GM12878 (cell line): ENCODE measurements around the gene POLR3G. TPM values are rescaled to one million over a fixed set of nuclear protein-coding genes. Genes with fewer than 3 reads are reported as not detected.

Experiments
- ATAC-seq: fragments of 200-7000 bp; cut with Tn5 transposase; 3 replicates; pipeline ENCODE4 v1.9.1; 2020; ENCODE audit warnings: mild to moderate bottlenecking, moderate library complexity
- BruUV-seq: library from RNA; stranded (reverse); fragments of 400-500 nt; replicated peaks from 2 replicates; lab custom pipeline; 2021; lab: Mats Ljungman, UMichigan
- CTCF ChIA-PET: fragments of 300-600 bp; sonication (Branson Sonifier 250); formaldehyde crosslinking; extraction: SDS; loops from one replicate; lab custom pipeline; 2021; ENCODE audit warnings: inconsistent platforms; lab: Yijun Ruan, JAX
- POLR2A ChIA-PET: fragments of 350-600 bp; formaldehyde crosslinking; extraction: SDS; loops from one replicate; lab custom pipeline; 2021; ENCODE audit warnings: inconsistent platforms; lab: Charles Lee
- RAD21 ChIA-PET: fragments of 300-600 bp; sonication (Branson Sonifier 250); formaldehyde crosslinking; loops from one replicate; lab custom pipeline; 2023; ENCODE audit warnings: antibody characterized with exemption; ENCODE audit not compliant: unreplicated experiment; lab: Charles Lee
- SMC1A ChIA-PET: fragments of 300-600 bp; sonication (Branson Sonifier 250); formaldehyde crosslinking; loops from one replicate; lab custom pipeline; 2023; ENCODE audit not compliant: unreplicated experiment, uncharacterized antibody; lab: Charles Lee
- DNase-seq: peaks from one replicate; pipeline ENCODE4 v3.0.0-alpha.2; 2011; ENCODE audit warnings: low read depth, low spot score
- FAIRE-seq: peaks from 3 replicates; lab custom pipeline; 2011; peaks lifted over from hg19 to GRCh38; lab: Jason Lieb, UNC
- H2AFZ ChIP-seq: 2 replicates; pipeline ENCODE4 v1.6.0; 2011; ENCODE audit warnings: low read depth, low read length, control low read depth; ENCODE audit not compliant: control insufficient read depth
- H3K27ac ChIP-seq: 2 replicates; pipeline ENCODE4 v1.5.1; 2011; ENCODE audit warnings: control low read depth; ENCODE audit not compliant: control insufficient read depth, insufficient read depth
- H3K27me3 ChIP-seq, 2 experiments: replicated peaks in 1 of 2; 2 replicates each; pipeline versions ENCODE4 v1.6.0 to v1.6.1; 2011; ENCODE audit warnings: low read length in 1 of 2; ENCODE audit not compliant: control insufficient read depth in 2 of 2, insufficient read depth in 2 of 2
- H3K36me3 ChIP-seq, 2 experiments: 2 replicates each; pipeline ENCODE4 v1.5.1; 2011; ENCODE audit warnings: low read length in 1 of 2; ENCODE audit not compliant: control insufficient read depth in 2 of 2, insufficient read depth in 2 of 2
- H3K4me1 ChIP-seq: 2 replicates; pipeline ENCODE4 v1.6.1; 2011; ENCODE audit warnings: mild to moderate bottlenecking, low read length, moderate library complexity, mixed read lengths; ENCODE audit not compliant: control insufficient read depth, insufficient read depth
- H3K4me2 ChIP-seq: 2 replicates; pipeline ENCODE4 v1.6.0; 2011; ENCODE audit warnings: control low read depth; ENCODE audit not compliant: control insufficient read depth, insufficient read depth
- H3K4me3 ChIP-seq: fragments of 200-600 bp; sonication (generic); 2 replicates; pipeline ENCODE4 v1.5.1; 2016
- H3K79me2 ChIP-seq: 2 replicates; pipeline ENCODE4 v1.6.0; 2011; ENCODE audit warnings: low read length; ENCODE audit not compliant: control insufficient read depth, insufficient read depth
- H3K9ac ChIP-seq: 2 replicates; pipeline ENCODE4 v1.8.0; 2011; ENCODE audit warnings: low read length, control low read depth, mixed read lengths; ENCODE audit not compliant: control insufficient read depth, insufficient read depth
- H3K9me3 ChIP-seq: replicated peaks from 3 replicates; pipeline ENCODE4 v1.5.1; 2011; ENCODE audit warnings: mild to moderate bottlenecking, low read length; ENCODE audit not compliant: control insufficient read depth, insufficient read depth
- H4K20me1 ChIP-seq: 2 replicates; pipeline ENCODE4 v1.6.0; 2011; ENCODE audit not compliant: control insufficient read depth, insufficient read depth
- BCL11A ChIP-seq: IDR thresholded peaks from 2 replicates; pipeline ENCODE4 v1.6.1; 2011; ENCODE audit warnings: low read depth, low read length
- BCLAF1 ChIP-seq: fragments of 450-650 bp; IDR thresholded peaks from 2 replicates; pipeline ENCODE4 v1.6.1; 2017; ENCODE audit warnings: antibody characterized with exemption, mild to moderate bottlenecking, moderate library complexity
- CHD1 ChIP-seq: IDR thresholded peaks from 2 replicates; pipeline ENCODE4 v1.6.1; 2012; ENCODE audit warnings: low read depth, low read length, improper control_type of control experiment
- E2F4 ChIP-seq: IDR thresholded peaks from 2 replicates; pipeline ENCODE4 v1.6.1; 2012; ENCODE audit warnings: low read depth, low read length, improper control_type of control experiment
- ZNF274 ChIP-seq: IDR thresholded peaks from one replicate; pipeline ENCODE4 v1.8.0; 2011; ENCODE audit not compliant: insufficient read length, insufficient read depth
- ZNF384 ChIP-seq: IDR thresholded peaks from 2 replicates; pipeline ENCODE4 v1.6.1; 2012; ENCODE audit warnings: low read depth, mild to moderate bottlenecking, low read length, improper control_type of control experiment, borderline replicate concordance
- WGBS: methylation state at CpG from one replicate; pipeline ENCODE4 v1.1.6; 2016; ENCODE audit warnings: low lambda C conversion rate; ENCODE audit not compliant: insufficient replicate concordance, insufficient coverage; ENCODE audit errors: missing lambda C conversion rate; 5-methylcytosine and 5-hydroxymethylcytosine counted together
- in situ Hi-C: fragments of 300-500 bp; cut with MboI; formaldehyde crosslinking; loops from 9 replicates; pipeline ENCODE4 v1.14.3; 2018; ENCODE audit warnings: mixed read lengths
- intact Hi-C: fragments of 100-400 bp; cut with micrococcal nuclease; formaldehyde crosslinking; loops from one replicate; pipeline ENCODE4 v1.14.2; 2022; ENCODE audit not compliant: unreplicated experiment
- polyA plus RNA-seq, 11 experiments: library from polyadenylated mRNA; depleted of rRNA in 4 of 11; unstranded in 6 of 11; stranded (reverse) in 5 of 11; fragments of >200 nt; fragmentation: Nextera tagmentation in 4 of 11; fragmentation: Illumina TruSeq in 1 of 11; extraction: Ambion mirVana in 4 of 11; extraction: Trizol in 1 of 11; gene quantifications; 1 replicate in 1 of 11; 2 replicates in 10 of 11; pipeline versions ENCODE4 v1.2.1 to v1.2.3, GENCODE V29; 2011 to 2016; ENCODE audit warnings: inconsistent platforms in 2 of 11, missing spikeins in 2 of 11, low read depth in 1 of 11
- total RNA-seq, 4 experiments: library from RNA; depleted of rRNA in 3 of 4; stranded (reverse); fragments of >200 nt in 3 of 4; fragmentation: Illumina TruSeq in 1 of 4; extraction: Trizol in 1 of 4; gene quantifications; 2 replicates each; pipeline versions ENCODE4 v1.2.1 to v1.2.3, GENCODE V29; 2013 to 2021

Gene POLR3G
- total and polyA plus RNA-seq, 10 of the 15 experiments (the other 5 are each of a cell fraction or from before 2014, with no cell fraction given) = 15.2 to 50.9 (median 27.5) TPM

- no peak for FAIRE-seq
- intact Hi-C loops = no loop called here
These were observed 71.7 kb downstream of the POLR3G start for GRCh38 chr5:90546216-90546837.

More at GRCh38 chr5:90546216-90546837, 71.7 kb downstream of the POLR3G start:
- no peak overlapping the region for H3K9ac ChIP-seq
- ChIA-PET RAD21 (no interaction called here), SMC1A (interaction anchor here (0.7 kb wide), 1 partner anchor 58 kb away, joined by 3 read pairs; no protein-coding TSS in a partner anchor)
- no peak overlapping the region for H3K4me2 ChIP-seq
- no peak for ATAC-seq
- no peaks in the 10 kb centered on the region for H4K20me1 ChIP-seq
- TF ChIP-seq ZNF384 = no peak
- no peak for TF ChIP-seq BCL11A
- no peak for TF ChIP-seq E2F4
- TF ChIP-seq BCLAF1 = no peak
- TF ChIP-seq ZNF274 = no peak
- no peak for TF ChIP-seq CHD1
- TF ChIP-seq, all 136 proteins: peak for 0
- no TSS peak for BruUV-seq
- POLR2A ChIA-PET = no interaction called here
- Histone ChIP-seq H3K36me3 (no peaks in the 10 kb centered on the region), H3K27ac (no peak overlapping the region), H3K79me2 (no peaks in the 10 kb centered on the region), H2AFZ (no peak overlapping the region), H3K27me3 (no peaks in the 10 kb centered on the region; a peak in 1 of 4 replicates), H3K4me1 (no peaks in the 10 kb centered on the region), H3K9me3 (no peaks in the 10 kb centered on the region), H3K4me3 (no peak overlapping the region)
- WGBS = 50% methylated on average over 4 of the region's 4 CpGs
- no peak for DNase-seq
- in situ Hi-C loops = no loop called here
- CTCF ChIA-PET = interaction anchor here (1.0 kb wide), 1 partner anchor 16 kb away, joined by 3 read pairs; the partner anchor contains the start of gene LYSMD3
